Mammary epithelial cell (primary cell): ENCODE results near the gene PGBD5.

Experiments used
- CTCF ChIP-seq, 2 donors: IDR thresholded peaks in 1 of 2; conservative IDR thresholded peaks in 1 of 2; 2 replicates each; pipeline ENCODE4 v1.5.1; 2011 to 2012; ENCODE audit warnings: inconsistent platforms in 2 of 2, low read length in 2 of 2, mild to moderate bottlenecking in 2 of 2, control low read depth in 1 of 2, low read depth in 1 of 2; ENCODE audit not compliant: insufficient read depth in 1 of 2; ENCODE audit errors: extremely low read depth in 1 of 2
- EZH2 ChIP-seq: IDR thresholded peaks from 2 replicates; pipeline ENCODE4 v1.6.1; 2012; ENCODE audit warnings: low read length, inconsistent platforms, borderline replicate concordance

GRCh38 chr1:230456478-230456877 is 30.3 kb upstream of the PGBD5 start:
- TF ChIP-seq CTCF (conservative IDR thresholded peaks at IDR 0.05 in 1 of 2, IDR thresholded peaks at IDR 0.05 in 1 of 2; ENCODE audit: extremely low read depth in 1 of 2, insufficient read depth in 1 of 2, low read depth in 1 of 2, low read length in 2 of 2) = no peak
- no peak for TF ChIP-seq EZH2
